ENCODE measurements around the gene OR4X1.
"Not testable (repeated sequence)": the region's sequence is repeated elsewhere in the genome, so short reads cannot be mapped to it uniquely, and the experiment has no call there.

The OR4X1 gene

GRCh38 chr11:48248902-48249301 is 14.8 kb upstream of the OR4X1 start:
- H3K4me3 ChIP-seq (ENCODE audit: low read length), result no peak overlapping the region
- TF ChIP-seq, protein P1, sequence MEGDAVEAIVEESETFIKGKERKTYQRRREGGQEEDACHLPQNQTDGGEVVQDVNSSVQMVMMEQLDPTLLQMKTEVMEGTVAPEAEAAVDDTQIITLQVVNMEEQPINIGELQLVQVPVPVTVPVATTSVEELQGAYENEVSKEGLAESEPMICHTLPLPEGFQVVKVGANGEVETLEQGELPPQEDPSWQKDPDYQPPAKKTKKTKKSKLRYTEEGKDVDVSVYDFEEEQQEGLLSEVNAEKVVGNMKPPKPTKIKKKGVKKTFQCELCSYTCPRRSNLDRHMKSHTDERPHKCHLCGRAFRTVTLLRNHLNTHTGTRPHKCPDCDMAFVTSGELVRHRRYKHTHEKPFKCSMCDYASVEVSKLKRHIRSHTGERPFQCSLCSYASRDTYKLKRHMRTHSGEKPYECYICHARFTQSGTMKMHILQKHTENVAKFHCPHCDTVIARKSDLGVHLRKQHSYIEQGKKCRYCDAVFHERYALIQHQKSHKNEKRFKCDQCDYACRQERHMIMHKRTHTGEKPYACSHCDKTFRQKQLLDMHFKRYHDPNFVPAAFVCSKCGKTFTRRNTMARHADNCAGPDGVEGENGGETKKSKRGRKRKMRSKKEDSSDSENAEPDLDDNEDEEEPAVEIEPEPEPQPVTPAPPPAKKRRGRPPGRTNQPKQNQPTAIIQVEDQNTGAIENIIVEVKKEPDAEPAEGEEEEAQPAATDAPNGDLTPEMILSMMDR (conservative IDR thresholded peaks at IDR 0.05; ENCODE audit: low read length), result no peak
- DNase-seq (ENCODE audit: low read depth), result no peak

DNA sequence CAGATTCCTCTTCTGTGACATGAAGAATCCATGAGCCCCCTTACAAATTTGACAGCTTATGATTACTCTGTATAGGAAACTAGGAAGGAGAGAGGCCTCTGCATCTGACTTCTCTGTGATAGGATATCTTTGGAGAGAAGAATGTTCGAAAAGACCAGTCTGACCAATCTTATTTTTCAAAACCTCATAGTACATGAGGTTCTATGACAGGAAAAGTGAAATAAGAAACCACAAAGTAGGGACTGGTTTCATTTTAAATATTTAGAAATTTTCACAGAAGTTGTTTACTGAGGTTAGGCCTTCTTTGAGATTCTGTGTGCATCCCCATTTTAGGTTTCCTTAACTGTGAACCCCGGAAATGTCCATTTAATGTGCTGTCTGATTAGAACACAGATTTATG is 2.1 kb upstream of the OR4X1 start:
- H3K4me3 ChIP-seq (ENCODE audit: low read length), result no peak overlapping the region
- TF ChIP-seq, protein P1 (conservative IDR thresholded peaks at IDR 0.05; ENCODE audit: low read length), result no peak
- no peak for DNase-seq (ENCODE audit: low read depth)

- TF ChIP-seq, protein P1 (conservative IDR thresholded peaks at IDR 0.05; ENCODE audit: low read length), result no peak
- DNase-seq (ENCODE audit: low read depth), result no peak
- H3K4me3 ChIP-seq (ENCODE audit: low read length), result no peak overlapping the region
Measured at GRCh38 chr11:48270621-48271020, 7.0 kb downstream of the OR4X1 start.

- no peak overlapping the region for H3K4me3 ChIP-seq (ENCODE audit: low read length)
- TF ChIP-seq, protein P1 (conservative IDR thresholded peaks at IDR 0.05; ENCODE audit: low read length), result no peak
- DNase-seq (ENCODE audit: low read depth), result no peak
Measured at GRCh38 chr11:48272606-48273005, 8.9 kb downstream of the OR4X1 start.

DNA sequence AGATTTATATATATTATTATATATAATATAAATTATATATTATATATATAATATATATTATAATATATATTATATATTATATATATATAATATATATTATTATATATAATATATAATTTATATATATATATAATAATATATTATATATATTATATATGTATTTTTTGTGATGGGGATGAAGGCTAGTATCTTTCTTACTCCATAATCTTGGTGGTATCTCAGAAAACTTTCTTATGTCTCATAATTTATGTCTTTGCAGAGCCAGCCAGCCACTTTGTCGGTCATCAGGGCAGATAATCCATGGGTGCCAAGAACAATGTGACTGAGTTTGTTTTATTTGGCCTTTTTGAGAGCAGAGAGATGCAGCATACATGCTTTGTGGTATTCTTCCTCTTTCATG is 42.3 kb downstream of the OR4X1 start, which contains the start of gene OR4S1:
TSS of gene OR4S1 (plus strand) at position 301 of the 400 bp plus-strand sequence. CDS start at position 301, 0 bp downstream.
- DNase-seq (ENCODE audit: low read depth), result no peak
- H3K4me3 ChIP-seq (ENCODE audit: low read length), result no peak within 1 kb of the TSS
- TF ChIP-seq, protein P1 (conservative IDR thresholded peaks at IDR 0.05; ENCODE audit: low read length), result no peak

DNA sequence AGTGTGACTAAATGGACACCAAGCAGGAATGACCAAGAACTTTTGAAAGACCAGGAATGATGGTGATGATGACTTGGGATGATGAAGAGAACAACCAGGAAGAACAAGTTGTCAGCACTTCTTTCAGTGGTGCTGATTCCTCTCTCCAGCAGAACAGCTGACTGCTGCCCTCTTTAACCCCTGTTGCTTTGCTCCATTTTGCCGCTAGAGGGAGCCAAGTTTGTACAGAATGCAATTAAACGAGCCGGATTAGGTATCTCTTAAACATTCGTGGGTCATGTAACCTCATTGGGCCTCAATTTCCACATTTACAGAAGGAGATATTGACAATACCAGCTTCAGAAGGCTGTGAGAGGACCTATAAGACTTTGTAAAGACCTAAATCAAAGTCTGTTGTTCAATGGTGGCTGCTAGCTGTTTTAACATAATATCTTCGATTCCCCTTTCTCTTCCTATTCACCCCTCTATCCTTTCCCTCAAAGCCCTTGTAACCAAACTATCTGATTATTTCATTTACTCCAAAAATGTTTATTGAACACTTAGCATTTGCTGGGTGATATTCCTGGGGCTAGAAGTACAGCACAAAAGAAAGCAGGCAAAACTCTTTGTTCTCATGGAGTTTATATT is 44.2 kb downstream of the OR4X1 start:
- DNase-seq (ENCODE audit: low read depth), result peak; percentile 54
- TF ChIP-seq, protein P1 (conservative IDR thresholded peaks at IDR 0.05; ENCODE audit: low read length), result peak; percentile 93
- no peak overlapping the region for H3K4me3 ChIP-seq (ENCODE audit: low read length)

- DNase-seq (ENCODE audit: low read depth); H3K4me3 ChIP-seq (ENCODE audit: low read length): not testable (repeated sequence)
Measured at GRCh38 chr11:48313590-48313989, 49.9 kb downstream of the OR4X1 start.

All from AG10803 (cell line).